PC-3 (cell line): ENCODE measurements around the gene AAR2. TPM values are rescaled to one million over a fixed set of nuclear protein-coding genes. Genes with fewer than 3 reads are reported as not detected.

ENCODE experiments used
- ATAC-seq: fragments of 200-7000 bp; cut with Tn5 transposase; 2 replicates; pipeline ENCODE4 v1.9.1; 2020; ENCODE audit warnings: mild to moderate bottlenecking, moderate library complexity
- BruUV-seq: library from RNA; stranded (reverse); fragments of 400-500 nt; replicated peaks from 2 replicates; lab custom pipeline; 2021; lab: Mats Ljungman, UMichigan
- CTCF ChIA-PET: fragments of 300-600 bp; sonication (Branson Sonifier 250); formaldehyde crosslinking; loops from one replicate; lab custom pipeline; 2022; ENCODE audit warnings: antibody characterized with exemption; lab: Charles Lee
- POLR2A ChIA-PET: fragments of 300-600 bp; sonication (Branson Sonifier 250); formaldehyde crosslinking; loops from one replicate; lab custom pipeline; 2022; ENCODE audit warnings: antibody characterized with exemption; ENCODE audit not compliant: unreplicated experiment; lab: Charles Lee
- DNase-seq: peaks from one replicate; pipeline ENCODE4 v3.0.0-alpha.2; 2015
- H2AFZ ChIP-seq: fragments of 300-600 bp; sonication (generic); 2 replicates; pipeline ENCODE4 v1.6.0; 2016; ENCODE audit warnings: antibody characterized with exemption, low read length
- H3F3A ChIP-seq: fragments of 300-600 bp; sonication (generic); one replicate; pipeline ENCODE4 v1.6.0; 2017; ENCODE audit warnings: antibody characterized with exemption, low read length, control low read depth, mild to moderate bottlenecking; ENCODE audit not compliant: unreplicated experiment
- H3K27ac ChIP-seq: fragments of 300-600 bp; sonication (generic); 2 replicates; pipeline ENCODE4 v1.5.1; 2016; ENCODE audit warnings: mild to moderate bottlenecking, low read length
- H3K27me3 ChIP-seq: fragments of 300-600 bp; sonication (generic); 2 replicates; pipeline ENCODE4 v1.6.1; 2016; ENCODE audit warnings: low read length, mixed read lengths
- H3K36me3 ChIP-seq: fragments of 300-600 bp; sonication (generic); 2 replicates; pipeline ENCODE4 v1.6.1; 2016; ENCODE audit warnings: low read depth, mixed run types, low read length, mixed read lengths
- H3K4me1 ChIP-seq: fragments of 300-600 bp; sonication (generic); 2 replicates; pipeline ENCODE4 v1.5.1; 2016; ENCODE audit warnings: low read length; ENCODE audit not compliant: insufficient read depth
- H3K4me2 ChIP-seq: fragments of 300-600 bp; sonication (generic); 2 replicates; pipeline ENCODE4 v1.6.0; 2016; ENCODE audit warnings: low read length
- H3K4me3 ChIP-seq: fragments of 300-600 bp; sonication (generic); 2 replicates; pipeline ENCODE4 v1.5.1; 2016; ENCODE audit warnings: mild to moderate bottlenecking, low read length, mixed read lengths
- H3K79me2 ChIP-seq: fragments of 300-600 bp; sonication (generic); 2 replicates; pipeline ENCODE4 v1.6.1; 2017; ENCODE audit warnings: low read length, mixed read lengths
- H3K9ac ChIP-seq: fragments of 300-600 bp; sonication (generic); 2 replicates; pipeline ENCODE4 v1.6.0; 2016; ENCODE audit warnings: mild to moderate bottlenecking, low read length
- H3K9me2 ChIP-seq: fragments of 300-600 bp; sonication (generic); replicated peaks from 2 replicates; pipeline ENCODE4 v1.6.1; 2016; ENCODE audit warnings: mixed run types, low read length, mixed read lengths
- H3K9me3 ChIP-seq: fragments of 300-600 bp; sonication (generic); 2 replicates; pipeline ENCODE4 v1.6.1; 2016; ENCODE audit warnings: low read length, mixed read lengths
- H4K20me1 ChIP-seq: fragments of 300-600 bp; sonication (generic); 2 replicates; pipeline ENCODE4 v1.6.1; 2016; ENCODE audit warnings: low read length, mixed read lengths
- CTCF ChIP-seq: fragments of 300-600 bp; sonication (generic); conservative IDR thresholded peaks from 2 replicates; pipeline ENCODE4 v1.5.1; 2017; ENCODE audit warnings: antibody characterized with exemption, low read depth, mild to moderate bottlenecking, low read length
- EZH2 ChIP-seq: fragments of 300-600 bp; sonication (generic); IDR thresholded peaks from one replicate; pipeline ENCODE4 v1.6.1; 2017; ENCODE audit warnings: antibody characterized with exemption, mild to moderate bottlenecking, low read length; ENCODE audit not compliant: unreplicated experiment
- EZH2phosphoT487 ChIP-seq: fragments of 300-600 bp; sonication (generic); IDR thresholded peaks from 2 replicates; pipeline ENCODE4 v1.6.1; 2018; ENCODE audit warnings: mild to moderate bottlenecking, antibody characterized with exemption, low read length, borderline replicate concordance
- intact Hi-C: fragments of 100-400 bp; cut with micrococcal nuclease; formaldehyde crosslinking; loops from 2 replicates; pipeline ENCODE4 v1.9.0; 2023
- total RNA-seq: library from RNA; depleted of rRNA; stranded (reverse); fragments of >200 nt; gene quantifications from 2 replicates; pipeline ENCODE4 v1.2.3, GENCODE V29; 2014

AAR2 gene
- total RNA-seq, 1 experiment from 2014 or later = 41.1 TPM

GRCh38 chr20:36249450-36249849 is 13.2 kb downstream of the AAR2 start:
- peaks cover 63% of the 10 kb centered on the region for H3K36me3 ChIP-seq
- intact Hi-C loops = loop anchor here (1.0 kb wide), 1 partner anchor 187 kb away; no protein-coding TSS in a partner anchor

GRCh38 chr20:36251426-36251825 is 15.1 kb downstream of the AAR2 start:
- H3K36me3 ChIP-seq = peaks cover 58% of the 10 kb centered on the region
- H3K4me1 ChIP-seq = 0 out of 2 replicates have a peak, but pooled peaks cover 2% of the 10 kb centered on the region
- no peak for TF ChIP-seq CTCF
- TF ChIP-seq EZH2 = no peak
- TF ChIP-seq EZH2phosphoT487 = no peak
- H3K79me2 ChIP-seq = peaks cover 21% of the 10 kb centered on the region; the same call in 1 of the 2 replicates
- no peak overlapping the region for H2AFZ ChIP-seq
- no peak overlapping the region for H3K4me2 ChIP-seq
- H3K27me3 ChIP-seq = no peaks in the 10 kb centered on the region
- POLR2A ChIA-PET = no interaction called here
- no peak overlapping the region for H3K4me3 ChIP-seq
- no peak overlapping the region for H3K27ac ChIP-seq
- no peaks in the 10 kb centered on the region for H3K9me2 ChIP-seq
- intact Hi-C loops = no loop called here
- H3F3A ChIP-seq = no peaks in the 10 kb centered on the region
- ATAC-seq (no peak), DNase-seq (no peak)
- BruUV-seq = no TSS peak
- H3K9ac ChIP-seq = no peak overlapping the region
- CTCF ChIA-PET = no interaction called here
- no peaks in the 10 kb centered on the region for H4K20me1 ChIP-seq
- H3K9me3 ChIP-seq = no peaks in the 10 kb centered on the region

More at GRCh38 chr20:36249450-36249849, 13.2 kb downstream of the AAR2 start:
- no peaks in the 10 kb centered on the region for H3K27me3 ChIP-seq
- TF ChIP-seq CTCF (no peak), EZH2 (no peak), EZH2phosphoT487 (no peak)
- H3K4me3 ChIP-seq = no peak overlapping the region
- H3K79me2 ChIP-seq = peaks cover 21% of the 10 kb centered on the region; the same call in 1 of the 2 replicates
- H3F3A ChIP-seq = no peaks in the 10 kb centered on the region
- no TSS peak for BruUV-seq
- no peak for ATAC-seq
- no peak for DNase-seq
- no peak overlapping the region for H3K27ac ChIP-seq
- no peak overlapping the region for H3K9ac ChIP-seq
- no peak overlapping the region for H3K4me2 ChIP-seq
- no peaks in the 10 kb centered on the region for H3K9me3 ChIP-seq
- H3K9me2 ChIP-seq = no peaks in the 10 kb centered on the region
- no peak overlapping the region for H2AFZ ChIP-seq
- no peaks in the 10 kb centered on the region for H4K20me1 ChIP-seq
- POLR2A ChIA-PET = no interaction called here
- H3K4me1 ChIP-seq = 0 out of 2 replicates have a peak, but pooled peaks cover 2% of the 10 kb centered on the region
- CTCF ChIA-PET = no interaction called here

- TF ChIP-seq EZH2 (no peak), EZH2phosphoT487 (no peak), CTCF (no peak)
- 0 out of 2 replicates have a peak, but pooled peaks cover 2% of the 10 kb centered on the region for H3K4me1 ChIP-seq
- no peaks in the 10 kb centered on the region for H3F3A ChIP-seq
- DNase-seq (no peak), ATAC-seq (no peak)
- H3K27me3 ChIP-seq = no peaks in the 10 kb centered on the region
- no TSS peak for BruUV-seq
- intact Hi-C loops = no loop called here
- H3K4me3 ChIP-seq = no peak overlapping the region
- peaks cover 57% of the 10 kb centered on the region for H3K36me3 ChIP-seq
- H3K79me2 ChIP-seq = peaks cover 21% of the 10 kb centered on the region; the same call in 1 of the 2 replicates
- H3K27ac ChIP-seq = no peak overlapping the region
- H3K9me2 ChIP-seq = no peaks in the 10 kb centered on the region
- H4K20me1 ChIP-seq = no peaks in the 10 kb centered on the region
- H3K9ac ChIP-seq = no peak overlapping the region
- no peak overlapping the region for H3K4me2 ChIP-seq
- H3K9me3 ChIP-seq = no peaks in the 10 kb centered on the region
- ChIA-PET POLR2A (no interaction called here), CTCF (no interaction called here)
- no peak overlapping the region for H2AFZ ChIP-seq
Observed at GRCh38 chr20:36252511-36252910, 16.2 kb downstream of the AAR2 start.
